OCI-LY1 (cell line): ENCODE results near the gene GAPDH.

Source experiments
- EZH2 ChIP-seq: fragments of 200-600 bp; sonication (generic), shearing (Covaris generic); IDR thresholded peaks from 2 replicates; pipeline ENCODE4 v1.8.0; 2017; ENCODE audit warnings: borderline replicate concordance, mixed run types, mild to moderate bottlenecking, antibody characterized with exemption, low read length, moderate library complexity, mixed read lengths
- TF ChIP-seq, protein P1 (sequence below): fragments of 200-600 bp; sonication (generic), shearing (Covaris generic); IDR thresholded peaks from 2 replicates; pipeline ENCODE4 v1.5.1; 2017; ENCODE audit warnings: mild to moderate bottlenecking, antibody characterized with exemption, low read length, moderate library complexity, mixed read lengths

DNA sequence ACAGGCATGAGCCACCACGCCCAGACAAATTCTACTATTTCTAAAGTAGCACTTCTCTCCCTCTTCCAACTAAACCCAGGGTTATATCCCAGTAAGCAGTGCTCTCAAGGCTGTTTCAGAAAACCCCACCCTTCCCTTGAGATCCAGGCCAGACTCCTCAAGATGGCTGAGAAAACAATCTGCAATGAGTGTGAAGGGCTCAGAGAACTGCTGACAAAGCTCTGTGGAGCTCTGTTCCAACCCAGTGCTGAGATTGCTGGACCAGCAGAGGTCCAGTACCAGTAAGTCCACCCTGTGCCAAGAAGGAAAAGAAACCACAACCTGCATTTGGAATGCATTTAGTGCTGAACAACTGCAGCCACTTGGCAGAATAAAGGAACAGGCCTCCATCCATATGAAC lies 25.2 kb downstream of the GAPDH start:
- TF ChIP-seq EZH2 = no peak
- TF ChIP-seq, protein P1, sequence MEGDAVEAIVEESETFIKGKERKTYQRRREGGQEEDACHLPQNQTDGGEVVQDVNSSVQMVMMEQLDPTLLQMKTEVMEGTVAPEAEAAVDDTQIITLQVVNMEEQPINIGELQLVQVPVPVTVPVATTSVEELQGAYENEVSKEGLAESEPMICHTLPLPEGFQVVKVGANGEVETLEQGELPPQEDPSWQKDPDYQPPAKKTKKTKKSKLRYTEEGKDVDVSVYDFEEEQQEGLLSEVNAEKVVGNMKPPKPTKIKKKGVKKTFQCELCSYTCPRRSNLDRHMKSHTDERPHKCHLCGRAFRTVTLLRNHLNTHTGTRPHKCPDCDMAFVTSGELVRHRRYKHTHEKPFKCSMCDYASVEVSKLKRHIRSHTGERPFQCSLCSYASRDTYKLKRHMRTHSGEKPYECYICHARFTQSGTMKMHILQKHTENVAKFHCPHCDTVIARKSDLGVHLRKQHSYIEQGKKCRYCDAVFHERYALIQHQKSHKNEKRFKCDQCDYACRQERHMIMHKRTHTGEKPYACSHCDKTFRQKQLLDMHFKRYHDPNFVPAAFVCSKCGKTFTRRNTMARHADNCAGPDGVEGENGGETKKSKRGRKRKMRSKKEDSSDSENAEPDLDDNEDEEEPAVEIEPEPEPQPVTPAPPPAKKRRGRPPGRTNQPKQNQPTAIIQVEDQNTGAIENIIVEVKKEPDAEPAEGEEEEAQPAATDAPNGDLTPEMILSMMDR = no peak
